Stimulated activated CD4-positive, alpha-beta T cell treated with anti-CD3 and anti-CD28 coated beads, Interleukin-1b, Interleukin-23, amount 100 ng/mL, for 1 hour (primary cell): Measurements from ENCODE around the gene OBSL1.
A peak's percentile ranks its signal among the peaks of the same experiment; 100 is the strongest.

ENCODE experiments used
- DNase-seq, 2 donors: peaks; one replicate each; pipeline ENCODE4 v3.0.0-alpha.2; 2020; ENCODE audit warnings: low read depth in 2 of 2

OBSL1 gene

DNA sequence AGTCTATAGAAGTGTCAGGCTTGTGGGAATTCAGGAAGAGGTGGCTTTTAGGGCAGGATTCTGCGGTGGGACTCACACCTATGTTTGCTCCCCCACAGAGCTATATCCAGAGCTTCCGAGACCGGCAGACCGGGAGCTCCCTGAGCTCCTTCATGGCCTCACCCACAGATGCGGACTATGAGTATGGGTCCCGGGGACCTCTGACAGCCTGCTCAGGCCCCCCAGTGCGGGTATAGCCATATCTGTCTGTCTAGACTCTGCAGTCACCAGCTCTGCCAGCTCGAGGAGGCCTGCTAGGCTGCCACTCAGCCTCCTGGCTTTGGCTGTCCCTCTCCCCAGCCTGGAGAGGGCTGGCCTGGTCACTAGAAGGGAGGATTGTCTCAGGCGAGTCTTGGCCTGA lies 21.7 kb downstream of the OBSL1 start:
- no peak for DNase-seq

DNA sequence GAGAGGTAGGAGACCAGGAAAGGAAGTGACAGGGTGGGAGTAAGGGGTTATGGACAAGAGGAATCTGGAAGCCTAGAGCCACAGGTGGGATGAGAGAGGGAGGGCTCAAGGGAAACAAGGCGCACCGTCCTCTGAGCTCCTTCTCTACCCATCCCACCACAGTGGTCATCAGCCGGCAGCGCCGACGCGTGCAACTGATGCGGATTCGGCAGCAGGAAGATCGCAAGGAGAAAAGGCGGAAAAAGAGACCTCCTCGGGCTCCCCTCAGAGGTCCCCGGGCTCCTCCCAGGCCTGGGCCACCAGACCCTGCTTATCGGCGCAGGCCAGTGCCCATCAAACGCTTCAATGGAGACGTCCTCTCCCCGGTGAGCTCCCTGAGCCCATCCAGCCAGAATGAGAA lies 22.3 kb downstream of the OBSL1 start:
- no peak for DNase-seq

DNA sequence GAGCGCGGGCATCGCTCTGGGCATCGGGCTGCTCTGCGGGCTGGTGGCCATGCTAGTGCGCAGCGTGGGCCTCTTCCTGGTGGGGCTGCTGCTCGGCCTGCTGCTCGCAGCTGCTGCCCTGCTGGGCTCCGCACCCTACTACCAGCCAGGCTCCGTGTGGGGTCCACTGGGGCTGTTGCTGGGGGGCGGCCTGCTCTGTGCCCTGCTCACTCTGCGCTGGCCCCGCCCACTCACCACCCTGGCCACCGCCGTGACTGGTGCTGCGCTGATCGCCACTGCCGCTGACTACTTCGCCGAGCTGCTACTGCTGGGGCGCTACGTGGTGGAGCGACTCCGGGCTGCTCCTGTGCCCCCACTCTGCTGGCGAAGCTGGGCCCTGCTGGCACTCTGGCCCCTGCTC lies 23.7 kb downstream of the OBSL1 start:
- DNase-seq = no peak

DNA sequence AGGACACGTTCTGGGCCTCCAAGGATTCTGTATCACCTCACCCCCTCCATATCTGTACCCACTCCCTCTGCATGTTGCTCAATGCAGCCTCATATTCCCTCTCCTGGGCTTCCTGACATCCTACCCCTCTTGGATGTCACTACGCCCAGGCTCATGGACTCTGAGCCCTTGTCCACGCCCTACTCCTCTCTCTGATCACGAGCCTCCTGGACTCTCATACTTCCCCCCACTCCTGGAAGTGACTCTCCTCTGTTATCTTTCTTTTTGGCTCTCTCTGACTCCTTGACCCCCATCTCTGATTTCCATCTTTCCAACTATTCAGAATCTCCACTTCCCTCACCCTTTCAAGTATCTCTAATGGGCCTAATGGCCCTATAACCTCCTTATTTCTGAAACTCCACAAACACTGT lies 25.4 kb downstream of the OBSL1 start:
- no peak for DNase-seq

DNA sequence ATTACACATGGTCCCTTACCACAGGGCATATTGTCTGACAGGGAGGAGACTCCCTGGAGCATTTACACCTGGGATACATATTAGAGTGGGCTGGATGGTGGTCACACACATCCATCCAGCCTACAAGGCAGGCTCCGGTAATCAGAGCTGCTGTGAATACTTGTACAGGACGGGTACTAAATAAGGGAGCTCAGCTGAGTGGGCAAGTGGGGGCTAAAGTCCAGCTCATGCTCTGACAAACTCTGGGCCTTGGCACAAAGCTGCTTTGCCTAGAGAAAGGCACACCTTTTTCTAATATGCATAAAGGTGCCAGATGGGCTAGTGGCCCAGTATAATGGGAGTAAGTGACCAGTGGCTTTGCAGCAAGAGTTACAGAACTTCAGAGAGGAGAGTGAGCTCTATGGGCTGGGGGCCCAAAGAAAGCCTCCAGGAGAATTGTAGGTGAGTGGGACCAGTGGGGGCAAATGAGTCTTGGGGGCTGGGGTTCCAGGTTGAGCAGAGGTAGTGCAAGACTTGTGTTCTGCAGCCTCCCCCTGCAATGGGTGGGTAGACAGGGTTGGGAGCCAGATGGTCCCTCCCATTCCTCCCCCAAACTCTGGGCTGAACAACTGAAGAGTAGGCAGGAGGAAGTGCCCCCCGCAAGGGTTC lies 25.9 kb downstream of the OBSL1 start:
- no peak for DNase-seq

DNA sequence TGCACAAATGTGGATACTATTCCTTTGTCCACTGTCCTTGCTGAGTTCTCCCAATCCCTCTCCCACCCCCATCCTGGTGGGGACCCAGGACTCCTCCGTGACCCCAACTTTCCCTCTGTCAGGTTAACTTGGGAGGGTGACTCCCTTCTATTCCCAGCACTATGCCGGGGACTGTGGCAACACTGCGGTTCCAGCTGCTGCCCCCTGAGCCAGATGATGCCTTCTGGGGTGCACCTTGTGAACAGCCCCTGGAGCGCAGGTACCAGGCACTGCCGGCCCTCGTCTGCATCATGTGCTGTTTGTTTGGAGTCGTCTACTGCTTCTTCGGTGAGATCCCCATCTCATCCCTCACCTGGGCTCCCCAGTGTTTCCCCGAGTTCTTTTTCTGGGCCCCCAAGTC lies 26.8 kb downstream of the OBSL1 start:
- DNase-seq = no peak

DNA sequence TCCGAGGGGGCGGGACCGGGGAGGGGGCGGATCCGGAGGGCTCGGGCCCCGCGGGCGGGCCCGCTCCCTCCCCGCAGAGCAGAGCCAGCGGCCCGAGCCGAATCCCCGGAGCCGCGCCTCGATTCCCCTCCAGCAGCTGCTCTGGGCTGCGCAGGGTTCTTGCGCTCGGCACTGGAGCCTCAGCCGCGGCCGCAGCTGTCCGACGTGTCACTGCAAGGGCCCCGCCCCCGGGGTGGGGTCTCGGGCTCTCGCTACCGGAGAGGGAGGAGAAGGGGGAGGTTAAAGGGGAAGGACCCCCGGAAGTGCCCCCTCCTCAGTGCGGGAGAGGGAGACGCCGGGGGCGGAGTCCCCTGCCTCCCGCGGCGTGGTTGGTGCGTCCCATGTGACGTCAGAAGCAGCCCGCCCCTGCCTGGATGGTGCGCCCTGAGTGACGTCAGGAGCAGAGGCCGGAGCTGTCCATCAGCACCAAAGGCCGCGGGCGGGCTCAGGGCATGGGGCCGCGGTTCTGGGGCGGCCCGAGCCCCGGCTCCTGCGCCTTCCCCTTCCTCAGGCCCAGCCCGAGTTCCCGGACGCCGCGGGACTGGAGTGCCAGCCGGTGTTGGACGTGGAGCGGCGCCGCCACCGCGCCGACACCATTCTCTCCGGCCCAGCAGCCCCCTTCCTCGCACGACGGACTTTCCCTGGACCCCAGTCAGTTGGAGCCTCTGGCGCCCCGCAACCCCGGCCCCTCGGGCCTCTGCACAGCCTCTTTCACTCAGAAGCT lies 27.6 kb downstream of the OBSL1 start, which contains the start of the genes CHPF and TMEM198:
Gene CHPF (minus strand): TSS at position 214 of the 763 bp plus-strand sequence. CDS start 271 bp downstream, outside the sequence.
Gene TMEM198 (plus strand): TSS at position 433 of the 763 bp plus-strand sequence. CDS start 700 bp downstream, outside the sequence.
- DNase-seq = peak; percentile 77 to 84

DNA sequence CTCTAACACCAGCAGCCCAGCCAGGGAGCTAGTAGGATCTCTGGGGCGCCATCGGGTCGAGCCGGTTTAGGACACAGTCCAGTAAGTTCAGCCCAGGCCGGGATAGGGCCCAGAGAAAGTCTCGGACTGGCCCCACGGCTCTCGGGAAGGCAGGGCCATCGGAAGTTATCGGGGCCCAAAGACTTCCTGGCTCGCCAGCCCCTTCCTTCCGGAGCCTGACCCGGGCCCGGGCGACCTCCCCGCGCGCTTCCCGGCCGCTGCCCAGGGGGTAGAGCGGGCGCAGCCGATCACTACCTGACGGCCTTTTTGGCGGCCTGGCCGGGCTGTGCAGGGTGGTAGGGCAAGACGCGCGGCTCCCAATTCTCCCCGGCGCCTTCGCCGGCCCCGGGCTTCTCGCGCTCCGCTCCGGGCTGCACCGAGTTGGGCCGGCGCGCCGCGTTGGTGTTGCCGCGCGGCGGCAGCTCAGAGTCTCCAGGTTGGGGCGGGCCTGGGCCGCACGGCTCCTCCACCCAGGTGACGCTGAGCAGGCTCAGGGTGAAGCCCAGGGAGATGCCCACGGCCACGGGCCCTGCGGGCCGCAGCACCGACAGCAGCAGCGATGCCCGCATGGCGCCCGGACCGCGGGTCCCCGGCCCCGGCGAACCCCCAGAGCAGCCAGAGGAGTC lies 28.3 kb downstream of the OBSL1 start:
- DNase-seq = no peak

DNA sequence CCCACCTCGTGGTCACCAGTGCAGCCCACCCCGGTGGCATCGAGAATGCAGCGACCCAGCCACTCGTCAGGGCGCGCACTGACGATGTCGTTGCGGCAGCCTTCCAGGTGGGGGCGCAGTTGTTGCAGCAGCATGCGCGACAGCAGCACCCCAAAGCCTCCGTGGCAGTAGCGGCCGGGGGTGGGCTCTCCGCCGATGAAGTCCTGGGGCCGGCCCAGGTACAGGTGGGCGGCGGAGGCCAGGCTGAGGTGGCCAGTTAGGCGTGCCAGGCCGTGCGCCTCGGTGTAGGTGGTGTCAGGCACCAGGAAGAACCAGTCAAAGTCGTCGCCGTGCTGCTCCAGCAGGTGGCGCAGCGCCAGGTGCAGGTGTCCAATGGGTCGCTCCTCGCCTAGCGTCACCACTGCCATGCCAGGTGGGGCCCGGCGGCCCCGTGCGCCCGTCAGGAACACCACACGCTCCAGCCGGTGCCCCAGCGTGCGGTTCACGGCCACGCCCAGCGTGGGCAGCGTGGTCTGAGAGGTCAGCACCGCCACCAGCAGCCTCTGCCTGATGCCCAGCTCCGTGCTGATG lies 29.6 kb downstream of the OBSL1 start:
- peak; percentile 64 to 71 for DNase-seq

DNA sequence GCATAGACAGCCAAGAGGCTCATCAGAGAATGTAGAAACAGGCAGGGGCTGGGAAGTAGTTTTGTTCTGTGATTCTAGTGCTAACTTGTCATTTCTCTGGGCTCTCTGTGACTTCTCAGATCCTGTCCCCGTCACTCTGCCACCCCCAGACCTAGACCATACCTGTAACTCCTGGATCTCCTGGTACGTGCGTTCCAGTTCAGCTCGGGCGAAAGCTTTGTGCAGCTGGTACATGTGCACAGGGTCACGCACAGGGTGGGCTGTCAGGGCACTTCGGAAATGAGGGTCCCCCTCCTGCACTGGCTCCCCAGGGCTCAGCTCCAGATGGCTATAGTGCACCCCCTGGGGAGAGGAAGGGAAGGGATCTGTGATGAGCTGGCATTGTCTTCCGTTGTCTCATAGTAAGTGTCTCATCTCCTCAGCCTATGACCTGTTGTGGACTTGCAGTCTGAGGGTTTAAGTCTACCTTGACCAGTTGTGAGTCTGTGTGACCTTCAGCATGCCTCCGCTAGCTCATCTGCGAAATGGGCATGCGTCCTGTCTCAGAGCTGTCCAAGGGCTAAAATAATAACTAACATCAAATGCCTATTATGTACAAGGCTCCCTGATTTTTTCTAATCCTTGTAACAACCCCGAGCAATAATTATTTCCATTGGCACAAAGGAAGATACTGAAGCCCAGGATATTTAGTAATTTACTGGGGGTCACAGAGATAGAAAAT lies 30.4 kb downstream of the OBSL1 start:
- no peak for DNase-seq

DNA sequence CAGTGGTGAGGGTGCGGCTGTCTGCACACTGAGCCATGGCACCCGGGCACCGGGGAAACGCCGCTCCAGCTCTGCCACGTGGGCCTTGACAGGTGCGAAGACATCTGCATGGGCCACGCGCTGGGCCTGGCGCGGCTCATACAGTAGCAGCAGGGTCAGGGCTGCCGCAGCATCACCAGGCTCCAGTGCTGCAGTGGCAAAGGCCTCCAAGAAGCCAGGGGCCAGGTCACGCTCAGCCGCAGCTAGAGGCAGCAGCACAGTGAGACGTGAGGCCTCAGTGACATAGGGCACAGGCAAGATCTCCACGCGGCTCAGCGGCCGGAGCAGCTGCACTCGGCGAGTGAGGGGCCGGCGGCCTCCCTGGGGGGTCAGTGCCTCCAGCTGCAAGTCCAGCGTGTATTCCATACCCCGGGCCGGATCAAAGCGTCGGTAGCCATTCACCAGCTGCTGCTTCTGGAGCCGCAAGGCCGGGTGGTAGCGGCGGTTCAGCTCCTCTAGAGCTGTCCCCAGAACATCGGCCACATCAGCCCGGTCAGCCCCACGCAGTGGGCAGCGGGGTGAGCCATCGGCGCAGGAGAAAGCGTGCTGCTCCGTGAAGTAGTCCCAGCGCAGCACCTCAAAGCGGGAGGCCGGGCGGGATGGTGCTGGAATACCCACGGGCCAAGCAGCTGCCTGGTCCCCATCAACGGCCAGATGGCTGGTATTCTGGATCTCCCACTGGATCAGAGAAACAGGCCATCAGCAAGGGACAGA lies 31.2 kb downstream of the OBSL1 start:
- DNase-seq = no peak

DNA sequence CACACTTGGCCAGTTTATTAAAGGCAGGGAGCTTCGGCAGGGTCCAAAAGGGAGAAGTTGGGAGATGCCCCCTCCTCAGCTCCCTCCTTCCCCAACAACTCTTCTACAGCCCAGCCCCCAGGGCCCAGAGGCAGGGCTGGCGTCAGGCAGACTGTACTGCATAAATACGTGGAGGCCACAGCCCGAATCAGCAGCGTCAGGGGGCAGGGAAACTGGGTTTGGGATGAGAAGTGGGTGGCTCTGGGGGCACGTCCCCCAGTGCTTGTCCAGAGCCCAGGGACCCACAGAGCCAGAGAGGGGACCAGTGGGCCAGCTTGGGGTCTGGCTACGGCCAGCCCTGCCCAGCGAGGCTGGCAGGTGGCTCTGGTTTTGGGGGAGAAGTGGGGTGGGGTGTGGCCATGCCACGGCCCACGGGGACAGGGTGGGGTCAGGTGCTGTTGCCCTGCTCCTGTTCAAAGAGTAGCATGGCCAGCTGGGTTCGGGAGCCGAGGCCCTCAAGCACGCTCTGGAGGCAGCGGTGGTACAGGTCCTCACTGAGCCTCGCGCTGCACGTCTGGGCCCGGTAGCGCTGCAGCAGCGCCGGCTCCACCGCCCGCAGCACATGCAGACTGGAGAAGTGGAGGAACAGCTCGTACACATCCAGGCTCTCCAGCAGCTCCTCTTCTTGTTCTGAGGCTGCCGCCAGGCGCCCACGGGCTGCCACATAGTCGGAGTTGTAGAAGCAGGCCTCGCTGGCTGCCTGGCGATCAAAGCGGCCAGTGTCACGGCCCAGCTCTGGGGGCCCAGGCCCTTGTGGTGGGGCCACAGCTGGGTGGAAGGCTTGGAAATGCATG lies 32.2 kb downstream of the OBSL1 start:
- no peak for DNase-seq

DNA sequence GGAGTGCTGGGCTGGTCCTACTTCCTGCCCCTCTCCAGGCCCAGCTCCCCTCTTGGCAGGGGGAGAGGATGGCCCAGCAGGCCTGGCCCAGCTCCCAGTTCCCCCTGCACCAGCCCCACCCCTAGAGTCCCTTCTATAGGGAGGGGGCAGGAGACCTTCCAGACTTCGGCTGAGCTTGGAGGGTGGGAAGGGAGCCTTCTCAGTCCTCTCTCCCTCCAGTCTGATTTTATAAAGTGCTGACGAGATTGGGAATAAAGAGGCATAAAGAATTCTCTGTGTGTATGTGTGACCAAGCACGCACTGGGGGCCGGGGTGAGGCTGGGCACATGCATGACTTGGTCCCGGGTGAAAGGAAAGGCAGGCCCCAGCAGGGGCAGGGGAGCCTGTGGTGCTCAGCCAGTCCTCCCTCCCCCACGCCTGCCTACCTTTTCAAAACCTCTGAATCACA lies 32.8 kb downstream of the OBSL1 start:
- DNase-seq = no peak

DNA sequence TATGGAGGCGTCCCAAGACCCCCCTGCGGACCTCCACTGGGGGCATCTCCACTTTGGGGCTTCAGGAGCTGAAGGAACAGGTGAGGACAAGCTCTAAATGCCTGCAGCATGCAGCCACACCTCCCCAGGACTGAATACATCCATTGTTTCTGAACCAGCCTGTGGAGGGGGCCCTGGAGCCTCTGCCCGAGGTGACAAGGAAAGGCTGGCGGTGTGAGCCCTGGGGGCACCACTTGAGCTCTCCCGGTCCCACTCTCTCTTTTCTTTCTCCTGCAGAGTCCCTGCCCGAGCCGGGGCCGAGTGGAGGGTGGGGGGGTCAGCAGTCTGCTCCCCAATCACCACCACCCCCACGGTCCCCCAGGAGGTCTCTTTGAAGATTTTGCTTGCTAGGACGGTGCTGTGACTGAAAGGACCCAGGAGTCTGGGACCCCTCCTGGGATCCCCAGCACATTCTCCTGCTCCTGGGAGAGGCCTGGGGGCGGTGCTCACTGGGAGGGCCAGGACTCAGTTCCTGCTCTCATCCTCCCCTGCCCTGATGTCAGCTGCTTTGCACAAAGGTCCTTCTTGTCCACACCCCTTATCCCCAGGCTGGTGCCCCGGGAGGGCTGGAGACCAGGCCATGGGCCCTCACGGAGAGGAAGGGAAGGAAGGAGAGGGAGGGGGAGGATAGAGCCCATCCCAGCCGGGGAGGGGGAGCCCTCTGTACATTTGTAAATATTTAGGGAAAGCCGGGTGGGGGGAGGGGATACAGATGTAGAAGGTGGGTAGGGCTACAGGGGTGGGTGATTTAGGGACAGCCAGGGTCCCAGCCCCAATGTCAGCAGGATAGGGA lies 33.5 kb downstream of the OBSL1 start:
- no peak for DNase-seq

DNA sequence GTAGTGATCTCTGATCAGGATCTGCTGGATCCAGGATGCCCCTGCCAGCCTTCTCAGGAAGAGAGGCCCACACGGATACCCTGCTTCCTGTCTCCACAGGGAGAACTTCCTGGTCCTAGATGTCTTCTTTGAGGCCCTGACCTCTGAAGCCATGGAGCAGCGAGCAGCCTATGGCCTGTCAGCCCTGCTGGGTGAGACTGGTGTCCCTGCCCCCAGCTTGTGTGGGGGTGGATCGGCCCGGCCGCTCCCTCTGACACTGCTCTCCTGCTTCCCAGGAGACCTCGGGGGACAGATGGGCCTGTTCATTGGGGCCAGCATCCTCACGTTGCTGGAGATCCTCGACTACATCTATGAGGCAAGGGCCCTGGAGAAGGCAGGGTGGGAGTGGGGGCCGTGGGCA lies 34.4 kb downstream of the OBSL1 start:
- no peak for DNase-seq

DNA sequence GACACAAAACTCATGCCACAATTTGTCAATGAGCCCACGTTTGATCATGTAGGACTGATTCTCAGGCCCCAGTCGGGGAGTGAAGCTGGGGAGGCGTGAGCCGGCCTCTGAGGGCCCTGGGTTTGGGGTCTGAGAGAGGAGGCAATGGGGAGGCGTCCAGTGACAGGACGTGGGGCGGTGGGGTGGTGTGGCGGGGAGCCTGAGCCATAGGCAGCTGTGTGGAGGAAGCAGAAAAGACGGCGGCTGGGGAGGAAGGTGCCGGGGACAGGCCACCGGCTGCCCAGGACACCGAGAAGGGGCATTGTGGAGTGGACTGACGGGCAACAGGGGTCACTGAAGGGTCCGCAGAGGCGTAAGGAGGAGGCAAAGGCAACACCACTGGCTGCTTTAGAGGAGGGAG lies 34.9 kb downstream of the OBSL1 start:
- DNase-seq = no peak

DNA sequence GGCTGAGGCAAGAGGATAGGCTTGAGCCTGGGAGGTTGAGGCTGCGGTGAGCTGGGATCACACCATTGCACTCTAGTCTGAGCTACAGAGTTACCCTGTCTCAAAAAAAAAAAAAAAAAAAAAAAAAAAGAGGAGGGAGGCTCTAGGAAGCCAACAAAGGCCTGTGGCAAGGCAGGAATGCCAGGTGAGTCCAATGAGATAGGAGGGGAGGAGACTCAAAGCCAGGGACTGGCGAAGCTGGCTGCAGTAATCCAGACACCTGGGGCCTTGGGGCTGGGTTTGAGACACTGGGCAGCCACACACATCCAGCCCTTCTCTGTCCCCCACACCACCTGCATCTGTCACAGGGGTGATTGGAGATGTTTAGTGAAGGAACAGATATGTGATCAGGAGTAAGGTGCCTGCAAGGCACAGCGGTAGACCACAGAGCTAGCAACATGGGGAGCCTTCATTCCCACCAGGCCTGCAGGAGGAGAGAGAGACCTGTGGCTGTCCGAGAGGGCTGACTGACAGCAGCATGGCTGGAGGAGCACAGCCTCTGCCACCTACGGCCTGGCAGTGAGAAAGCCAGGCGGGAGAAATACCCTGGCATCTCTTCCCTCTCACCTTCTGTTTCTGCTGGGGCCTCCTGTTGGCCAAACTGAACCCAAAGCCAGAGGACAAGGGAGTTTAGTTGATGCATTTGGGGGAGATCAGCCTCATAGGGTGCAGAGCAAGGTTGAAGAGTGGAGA lies 37.2 kb downstream of the OBSL1 start:
- no peak for DNase-seq

DNA sequence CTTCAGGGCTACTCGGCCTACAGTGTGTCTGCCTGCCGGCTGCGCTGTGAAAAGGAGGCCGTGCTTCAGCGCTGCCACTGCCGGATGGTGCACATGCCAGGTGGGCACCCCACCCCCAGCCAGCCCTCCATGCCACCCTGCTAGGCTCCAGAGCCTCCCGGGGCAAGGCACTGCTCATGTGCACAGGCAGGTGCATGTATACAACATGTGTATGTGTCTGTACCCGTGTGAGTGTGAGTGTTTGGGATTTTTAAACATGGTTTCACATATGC lies 39.0 kb downstream of the OBSL1 start:
- no peak for DNase-seq
